Measurements from ENCODE around the gene CAB39L.

Gene CAB39L

GRCh38 chr13:49443704-49444523, at the start of gene CAB39L, which contains the start of gene SETDB2:
CAB39L (minus strand) TSS chr13:49444064; CDS start chr13:49382910, 61,154 bp downstream.
SETDB2 (plus strand) TSS chr13:49444274; CDS start chr13:49451894, 7,620 bp downstream.
- DNase-seq (ENCODE audit: low read depth, low spot score) = peak; percentile 98

GRCh38 chr13:49488563-49488962, 44.7 kb upstream of the CAB39L start:
- no peak for DNase-seq (ENCODE audit: low read depth, low spot score)

GRCh38 chr13:49481788-49482187, 37.9 kb upstream of the CAB39L start:
- no peak for DNase-seq (ENCODE audit: low read depth, low spot score)

GRCh38 chr13:49476529-49476928, 32.7 kb upstream of the CAB39L start:
- no peak for DNase-seq (ENCODE audit: low read depth, low spot score)

GRCh38 chr13:49472186-49472585, 28.3 kb upstream of the CAB39L start:
- DNase-seq (ENCODE audit: low read depth, low spot score) = no peak

- DNase-seq (ENCODE audit: low read depth, low spot score) = no peak
Observed at GRCh38 chr13:49466292-49466838, 22.5 kb upstream of the CAB39L start.

- DNase-seq (ENCODE audit: low read depth, low spot score) = no peak
Observed at GRCh38 chr13:49464621-49465325, 20.9 kb upstream of the CAB39L start.

- DNase-seq (ENCODE audit: low read depth, low spot score) = no peak
Observed at GRCh38 chr13:49464085-49464484, 20.2 kb upstream of the CAB39L start.

GRCh38 chr13:49459580-49459979, 15.7 kb upstream of the CAB39L start:
- DNase-seq (ENCODE audit: low read depth, low spot score) = no peak

GRCh38 chr13:49457221-49457620, 13.4 kb upstream of the CAB39L start:
- DNase-seq (ENCODE audit: low read depth, low spot score) = no peak

GRCh38 chr13:49456156-49456555, 12.3 kb upstream of the CAB39L start:
- DNase-seq (ENCODE audit: low read depth, low spot score) = no peak

GRCh38 chr13:49455007-49455398, 11.1 kb upstream of the CAB39L start:
- DNase-seq (ENCODE audit: low read depth, low spot score) = no peak

GRCh38 chr13:49454388-49455006, 10.6 kb upstream of the CAB39L start:
- no peak for DNase-seq (ENCODE audit: low read depth, low spot score)

GRCh38 chr13:49453465-49453864, 9.6 kb upstream of the CAB39L start:
- DNase-seq (ENCODE audit: low read depth, low spot score) = no peak

- no peak for DNase-seq (ENCODE audit: low read depth, low spot score)
Observed at GRCh38 chr13:49452725-49453457, 9.0 kb upstream of the CAB39L start.

GRCh38 chr13:49450105-49450819, 6.4 kb upstream of the CAB39L start:
- DNase-seq (ENCODE audit: low read depth, low spot score) = no peak

- no peak for DNase-seq (ENCODE audit: low read depth, low spot score)
Observed at GRCh38 chr13:49448753-49449152, 4.9 kb upstream of the CAB39L start.

- DNase-seq (ENCODE audit: low read depth, low spot score) = no peak
Observed at GRCh38 chr13:49446473-49446872, 2.6 kb upstream of the CAB39L start.

GRCh38 chr13:49444524-49445395, 896 bp upstream of the CAB39L start:
- no peak for DNase-seq (ENCODE audit: low read depth, low spot score)

- no peak for DNase-seq (ENCODE audit: low read depth, low spot score)
Observed at GRCh38 chr13:49443357-49443703, 534 bp downstream of the CAB39L start.
